ENCODE data around the gene MEF2A. TPM values are rescaled to one million over a fixed set of nuclear protein-coding genes. Genes with fewer than 3 reads are reported as not detected.

MEF2A gene
- total RNA-seq, 1 experiment from 2014 or later, result 19.6 TPM

DNA sequence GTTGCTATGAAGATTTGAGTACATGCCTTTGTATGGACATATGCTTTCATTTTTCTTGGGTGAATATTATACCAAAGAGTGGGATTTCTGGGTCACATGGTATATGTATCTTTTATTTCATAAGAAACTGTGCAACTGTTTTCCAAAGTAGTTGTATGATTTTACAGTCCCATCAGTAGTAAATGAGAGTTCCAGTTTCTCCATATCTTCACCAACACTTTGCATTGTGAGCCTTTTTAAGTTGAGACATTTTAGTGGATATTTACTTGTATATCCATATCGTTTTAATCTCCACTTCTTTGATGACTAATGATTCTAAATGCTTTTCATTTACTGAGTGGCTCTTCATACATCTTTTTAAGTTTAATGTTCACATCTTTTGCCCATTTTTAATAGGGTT is 20.3 kb downstream of the MEF2A start:
- TF ChIP-seq, protein P1, sequence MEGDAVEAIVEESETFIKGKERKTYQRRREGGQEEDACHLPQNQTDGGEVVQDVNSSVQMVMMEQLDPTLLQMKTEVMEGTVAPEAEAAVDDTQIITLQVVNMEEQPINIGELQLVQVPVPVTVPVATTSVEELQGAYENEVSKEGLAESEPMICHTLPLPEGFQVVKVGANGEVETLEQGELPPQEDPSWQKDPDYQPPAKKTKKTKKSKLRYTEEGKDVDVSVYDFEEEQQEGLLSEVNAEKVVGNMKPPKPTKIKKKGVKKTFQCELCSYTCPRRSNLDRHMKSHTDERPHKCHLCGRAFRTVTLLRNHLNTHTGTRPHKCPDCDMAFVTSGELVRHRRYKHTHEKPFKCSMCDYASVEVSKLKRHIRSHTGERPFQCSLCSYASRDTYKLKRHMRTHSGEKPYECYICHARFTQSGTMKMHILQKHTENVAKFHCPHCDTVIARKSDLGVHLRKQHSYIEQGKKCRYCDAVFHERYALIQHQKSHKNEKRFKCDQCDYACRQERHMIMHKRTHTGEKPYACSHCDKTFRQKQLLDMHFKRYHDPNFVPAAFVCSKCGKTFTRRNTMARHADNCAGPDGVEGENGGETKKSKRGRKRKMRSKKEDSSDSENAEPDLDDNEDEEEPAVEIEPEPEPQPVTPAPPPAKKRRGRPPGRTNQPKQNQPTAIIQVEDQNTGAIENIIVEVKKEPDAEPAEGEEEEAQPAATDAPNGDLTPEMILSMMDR (IDR thresholded peaks at IDR 0.05; ENCODE audit: insufficient read depth in 1 of 2, low read depth in 1 of 2, low read length in 1 of 2, severe bottlenecking in 1 of 2, unreplicated experiment in 1 of 2), result no peak
- CTCF ChIA-PET, result no interaction called here
- H3K27me3 ChIP-seq (replicated peaks; ENCODE audit: control insufficient read depth, insufficient read depth, low read length), result no peaks in the 10 kb centered on the region
- intact Hi-C loops (cut with micrococcal nuclease; ENCODE audit: unreplicated experiment), result no loop called here
- H3K4me1 ChIP-seq, result no peaks in the 10 kb centered on the region
- Mint-ChIP-seq H3K9me3 (ENCODE audit: unreplicated experiment) (peaks cover 9% of the 10 kb centered on the region), H3K4me1 (ENCODE audit: low read depth, unreplicated experiment) (no peaks in the 10 kb centered on the region), H3K27me3 (ENCODE audit: insufficient read depth, unreplicated experiment) (no peaks in the 10 kb centered on the region), H3K4me3 (ENCODE audit: unreplicated experiment) (no peak overlapping the region), H3K36me3 (ENCODE audit: insufficient read depth, unreplicated experiment) (peaks cover 4% of the 10 kb centered on the region), H3K27ac (ENCODE audit: unreplicated experiment) (no peak overlapping the region)
- POLR2A ChIA-PET, result no interaction called here
- BruUV-seq (replicated peaks), result no TSS peak
- DNase-seq, result no peak
- no peak overlapping the region for H3K4me3 ChIP-seq (ENCODE audit: low read depth, low read length)
- H3K36me3 ChIP-seq (ENCODE audit: control insufficient read depth, insufficient read depth, low read length), result no peaks in the 10 kb centered on the region
- H3K9me3 ChIP-seq, result peaks cover 2% of the 10 kb centered on the region; the same call in 1 of the 2 replicates

DNA sequence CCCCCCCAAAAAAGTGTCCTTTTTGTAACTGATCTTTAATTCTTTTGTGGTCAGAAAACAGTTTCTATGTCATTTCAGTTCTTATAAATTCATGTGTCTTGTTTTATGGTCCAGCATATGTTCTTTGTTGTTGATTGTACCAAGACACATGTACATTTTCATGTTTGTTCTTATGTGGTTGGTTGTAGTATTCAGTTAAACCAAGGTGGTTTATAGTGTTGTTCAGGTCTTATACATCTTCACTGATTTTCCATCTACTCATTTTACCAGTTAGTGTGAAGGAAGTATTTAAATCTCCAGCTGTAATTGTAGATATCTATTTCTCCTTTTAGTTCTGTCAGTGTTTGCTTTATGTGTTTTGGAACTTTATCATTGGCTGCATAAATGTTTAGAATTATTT is 24.0 kb downstream of the MEF2A start:
- H3K9me3 Mint-ChIP-seq (ENCODE audit: unreplicated experiment), result peaks cover 2% of the 10 kb centered on the region
- Histone ChIP-seq H3K4me3 (ENCODE audit: low read depth, low read length) (no peak overlapping the region), H3K27me3 (replicated peaks; ENCODE audit: control insufficient read depth, insufficient read depth, low read length) (no peaks in the 10 kb centered on the region), H3K4me1 (no peaks in the 10 kb centered on the region), H3K36me3 (ENCODE audit: control insufficient read depth, insufficient read depth, low read length) (no peaks in the 10 kb centered on the region), H3K9me3 (peaks cover 2% of the 10 kb centered on the region)
- no peaks in the 10 kb centered on the region for H3K4me1 Mint-ChIP-seq (ENCODE audit: low read depth, unreplicated experiment)
- TF ChIP-seq, protein P1 (IDR thresholded peaks at IDR 0.05; ENCODE audit: insufficient read depth in 1 of 2, low read depth in 1 of 2, low read length in 1 of 2, severe bottlenecking in 1 of 2, unreplicated experiment in 1 of 2), result no peak
- H3K27me3 Mint-ChIP-seq (ENCODE audit: insufficient read depth, unreplicated experiment), result no peaks in the 10 kb centered on the region
- H3K4me3 Mint-ChIP-seq (ENCODE audit: unreplicated experiment), result no peak overlapping the region
- intact Hi-C loops (cut with micrococcal nuclease; ENCODE audit: unreplicated experiment), result no loop called here
- DNase-seq, result no peak
- ChIA-PET POLR2A (no interaction called here), CTCF (no interaction called here)
- H3K36me3 Mint-ChIP-seq (ENCODE audit: insufficient read depth, unreplicated experiment), result no peaks in the 10 kb centered on the region
- BruUV-seq (replicated peaks), result no TSS peak
- H3K27ac Mint-ChIP-seq (ENCODE audit: unreplicated experiment), result no peak overlapping the region

DNA sequence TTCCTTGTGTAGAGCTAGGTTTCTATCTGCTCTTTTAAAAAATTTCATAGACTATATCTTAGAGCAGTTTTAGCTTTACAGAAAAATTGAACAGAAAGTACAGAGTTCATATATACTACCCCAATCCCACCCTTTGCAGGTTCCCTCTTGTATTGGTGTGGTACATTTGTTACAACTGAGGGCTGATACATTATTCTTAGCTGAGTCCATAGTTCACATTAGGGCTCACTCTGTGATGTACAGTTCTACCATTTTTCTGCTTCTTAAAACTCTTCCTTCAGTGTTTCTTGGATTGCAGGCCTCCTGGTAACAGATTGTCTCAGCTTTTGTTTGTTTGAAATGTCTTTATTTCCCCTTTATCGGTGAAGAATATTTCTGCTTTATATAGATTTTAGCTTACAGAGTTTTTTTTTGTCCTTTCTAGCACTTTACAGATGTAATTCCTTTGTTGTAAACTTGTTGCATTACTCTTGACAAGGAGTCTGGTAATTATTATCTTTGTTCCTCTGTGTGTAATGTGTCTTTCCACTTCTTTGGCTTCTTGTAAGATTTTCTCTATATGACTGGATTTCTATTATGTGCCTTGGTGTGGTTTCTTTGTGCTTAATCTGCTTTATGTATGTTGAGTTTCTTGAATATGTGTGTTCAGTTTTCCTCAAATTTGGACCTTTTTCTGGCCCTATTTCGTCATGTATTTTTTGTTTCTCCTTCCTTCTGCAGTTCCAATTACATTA is 25.3 kb downstream of the MEF2A start:
- no peak overlapping the region for H3K4me3 Mint-ChIP-seq (ENCODE audit: unreplicated experiment)
- H3K36me3 ChIP-seq (ENCODE audit: control insufficient read depth, insufficient read depth, low read length), result no peaks in the 10 kb centered on the region
- DNase-seq, result no peak
- no peaks in the 10 kb centered on the region; the same call in 1 of the 2 replicates for H3K9me3 ChIP-seq
- no peak overlapping the region for H3K4me3 ChIP-seq (ENCODE audit: low read depth, low read length)
- POLR2A ChIA-PET, result no interaction called here
- no TSS peak for BruUV-seq (replicated peaks)
- H3K4me1 Mint-ChIP-seq (ENCODE audit: low read depth, unreplicated experiment), result no peaks in the 10 kb centered on the region
- H3K4me1 ChIP-seq, result no peaks in the 10 kb centered on the region
- intact Hi-C loops (cut with micrococcal nuclease; ENCODE audit: unreplicated experiment), result no loop called here
- no peaks in the 10 kb centered on the region for H3K9me3 Mint-ChIP-seq (ENCODE audit: unreplicated experiment)
- H3K27ac Mint-ChIP-seq (ENCODE audit: unreplicated experiment), result no peak overlapping the region
- TF ChIP-seq, protein P1 (IDR thresholded peaks at IDR 0.05; ENCODE audit: insufficient read depth in 1 of 2, low read depth in 1 of 2, low read length in 1 of 2, severe bottlenecking in 1 of 2, unreplicated experiment in 1 of 2), result no peak
- CTCF ChIA-PET, result no interaction called here
- no peaks in the 10 kb centered on the region for H3K36me3 Mint-ChIP-seq (ENCODE audit: insufficient read depth, unreplicated experiment)
- no peaks in the 10 kb centered on the region for H3K27me3 ChIP-seq (replicated peaks; ENCODE audit: control insufficient read depth, insufficient read depth, low read length)
- no peaks in the 10 kb centered on the region for H3K27me3 Mint-ChIP-seq (ENCODE audit: insufficient read depth, unreplicated experiment)

Data from Caco-2 (cell line).